Activated T-cell treated with anti-CD3 and anti-CD28 coated beads, Interleukin-2, amount 50 U/mL, for 4 hours (primary cell): Measurements from ENCODE around the gene SERPINI1. TPM values are rescaled to one million over a fixed set of nuclear protein-coding genes. Genes with fewer than 3 reads are reported as not detected.

Source experiments
- ATAC-seq, 2 donors: fragments of 200-7000 bp; cut with Tn5 transposase; one replicate each; pipeline ENCODE4 v1.10.0; 2021
- DNase-seq: peaks from one replicate; pipeline ENCODE4 v3.0.0-alpha.2; 2020
- H3K27me3 Mint-ChIP-seq: one replicate; pipeline ENCODE4 v1.8.0; 2021; ENCODE audit warnings: low read depth, mixed read lengths
- H3K36me3 Mint-ChIP-seq: one replicate; pipeline ENCODE4 v1.8.0; 2022; ENCODE audit warnings: mixed read lengths; ENCODE audit not compliant: insufficient read depth
- H3K4me1 Mint-ChIP-seq: one replicate; pipeline ENCODE4 v1.8.0; 2021; ENCODE audit warnings: low read depth, mixed read lengths
- H3K4me3 Mint-ChIP-seq: one replicate; pipeline ENCODE4 v1.8.0; 2021; ENCODE audit warnings: mild to moderate bottlenecking, moderate library complexity, mixed read lengths
- H3K9me3 Mint-ChIP-seq: one replicate; pipeline ENCODE4 v1.8.0; 2021; ENCODE audit warnings: mixed read lengths
- total RNA-seq, 3 donors: library from RNA; stranded (reverse); gene quantifications; one replicate each; pipeline ENCODE4 v1.2.1, GENCODE V29; 2021

The SERPINI1 gene
- total RNA-seq, 3 donors from 2014 or later: 0.63 to 1.4 (median 0.94) TPM

DNA sequence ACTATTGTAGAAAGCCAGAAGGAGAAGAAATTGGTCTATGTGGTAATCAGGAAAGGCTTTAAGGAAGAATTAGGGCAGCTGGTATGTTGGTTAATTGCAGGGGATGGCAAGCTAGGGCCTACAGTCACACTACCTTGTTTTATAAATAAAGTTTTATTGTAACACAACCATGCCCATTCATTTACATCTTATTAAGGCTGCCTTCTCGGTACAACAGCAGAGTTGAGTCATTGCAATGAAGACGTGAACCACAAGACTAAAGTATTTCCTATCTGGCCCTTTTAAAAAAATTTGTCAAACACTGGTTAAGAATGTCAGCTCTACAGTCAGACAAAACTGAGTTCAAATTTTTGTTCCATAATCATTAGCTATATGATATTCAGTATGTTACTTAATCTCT, 8.3 kb downstream of the SERPINI1 start:
- peaks cover 3% of the 10 kb centered on the region for H3K4me1 Mint-ChIP-seq
- peaks cover 1% of the 10 kb centered on the region for H3K36me3 Mint-ChIP-seq
- no peaks in the 10 kb centered on the region for H3K27me3 Mint-ChIP-seq
- no peaks in the 10 kb centered on the region for H3K9me3 Mint-ChIP-seq
- ATAC-seq (no peak), DNase-seq (no peak)
- no peak overlapping the region for H3K4me3 Mint-ChIP-seq

DNA sequence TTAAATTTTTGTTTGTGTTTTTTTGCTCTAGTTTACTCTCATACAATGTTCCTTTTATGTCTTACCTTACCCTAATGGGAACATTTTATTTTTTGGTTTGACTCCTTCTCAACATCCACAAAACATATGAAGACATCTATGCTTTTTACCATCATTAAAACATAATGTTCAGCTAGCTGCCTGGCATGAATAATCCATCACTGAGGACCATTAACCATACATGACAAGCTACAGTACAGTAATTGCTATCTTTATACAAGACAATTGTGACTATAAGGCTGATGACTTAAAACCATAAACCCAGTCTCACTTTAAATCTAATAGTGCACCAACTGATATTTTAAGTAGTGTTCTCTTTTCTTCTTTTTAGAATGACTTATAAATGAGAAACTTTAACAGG, 13.7 kb downstream of the SERPINI1 start:
- no peak for DNase-seq
- no peaks in the 10 kb centered on the region for H3K9me3 Mint-ChIP-seq
- H3K4me1 Mint-ChIP-seq: peaks cover 12% of the 10 kb centered on the region
- H3K4me3 Mint-ChIP-seq: no peak overlapping the region
- no peaks in the 10 kb centered on the region for H3K27me3 Mint-ChIP-seq
- no peak for ATAC-seq
- H3K36me3 Mint-ChIP-seq: peaks cover 3% of the 10 kb centered on the region

DNA sequence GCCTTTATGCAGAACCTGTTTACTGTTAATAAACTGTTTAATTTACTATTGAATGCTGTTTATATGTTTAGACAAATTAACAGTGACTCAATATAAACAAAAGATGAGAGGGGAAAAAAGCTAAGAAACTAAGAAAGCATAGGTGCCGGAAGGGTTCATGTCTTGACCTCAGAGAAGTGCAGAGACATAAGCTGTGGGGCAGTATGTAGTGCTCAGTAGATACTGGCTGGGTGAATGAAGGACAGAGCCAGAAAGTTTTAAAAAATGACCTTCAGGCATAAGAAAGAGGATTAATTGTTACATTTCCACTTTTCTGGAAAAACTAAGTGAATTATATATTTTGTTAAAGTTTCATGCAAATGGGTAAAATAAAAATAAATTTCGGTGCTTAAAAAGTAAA, 14.2 kb downstream of the SERPINI1 start:
- ATAC-seq (no peak), DNase-seq (no peak)
- Mint-ChIP-seq H3K4me1 (peaks cover 12% of the 10 kb centered on the region), H3K36me3 (peaks cover 3% of the 10 kb centered on the region), H3K4me3 (no peak overlapping the region), H3K27me3 (no peaks in the 10 kb centered on the region), H3K9me3 (no peaks in the 10 kb centered on the region)

DNA sequence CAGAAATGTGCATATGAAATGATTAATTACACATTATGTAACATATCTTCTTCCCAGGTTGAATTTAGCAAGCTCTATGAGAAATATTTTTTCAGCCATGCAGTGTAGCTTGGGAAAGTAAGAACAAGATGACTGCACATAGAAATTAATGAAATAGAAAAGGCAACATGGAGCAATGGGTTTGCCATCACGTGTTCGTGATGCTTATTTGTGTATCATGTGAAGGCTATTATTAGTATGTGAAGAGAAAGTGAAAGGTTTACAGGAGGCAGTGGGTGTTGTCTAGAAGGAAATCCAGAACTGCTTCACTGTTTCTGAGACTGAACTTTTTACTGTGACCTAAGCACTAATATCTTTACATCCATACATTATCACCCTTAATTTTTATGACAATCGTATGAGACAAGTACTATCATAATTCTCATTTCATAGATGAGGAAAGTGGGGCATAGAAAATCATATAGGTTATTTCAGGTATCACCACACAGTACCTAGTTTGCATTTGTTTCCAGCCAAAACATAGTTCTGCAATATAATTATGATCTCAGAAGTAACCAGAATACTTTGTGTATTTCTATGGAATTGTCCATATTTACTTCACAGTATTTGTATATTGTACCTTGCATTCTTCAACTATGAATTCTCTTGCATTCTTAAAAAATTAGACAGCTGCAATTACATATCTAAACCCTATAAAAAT, 14.9 kb downstream of the SERPINI1 start:
- H3K27me3 Mint-ChIP-seq: no peaks in the 10 kb centered on the region
- no peaks in the 10 kb centered on the region for H3K9me3 Mint-ChIP-seq
- no peak overlapping the region for H3K4me3 Mint-ChIP-seq
- H3K4me1 Mint-ChIP-seq: peaks cover 12% of the 10 kb centered on the region
- ATAC-seq: peak; percentile 62 to 73
- H3K36me3 Mint-ChIP-seq: peaks cover 3% of the 10 kb centered on the region
- DNase-seq: no peak

DNA sequence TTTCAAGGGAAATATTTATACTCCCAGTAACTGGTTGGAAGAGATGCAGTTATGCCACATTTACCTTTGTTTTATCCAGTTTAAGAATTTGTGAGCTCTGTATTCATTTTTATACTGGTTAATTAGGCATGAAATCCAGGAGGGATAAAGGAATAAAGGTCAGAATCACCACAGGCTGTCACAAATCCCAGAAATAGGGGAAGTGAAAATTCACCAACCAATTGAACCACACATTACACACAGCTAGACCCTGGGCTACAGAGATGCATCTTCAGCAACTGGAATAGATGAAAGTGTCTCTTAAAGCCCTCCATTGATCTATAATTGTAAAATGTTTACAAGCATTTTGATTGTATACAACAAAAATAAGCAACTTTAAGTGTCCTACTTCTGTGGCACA, 18.5 kb downstream of the SERPINI1 start:
- H3K4me3 Mint-ChIP-seq: no peak overlapping the region
- peaks cover 3% of the 10 kb centered on the region for H3K36me3 Mint-ChIP-seq
- H3K9me3 Mint-ChIP-seq: no peaks in the 10 kb centered on the region
- H3K4me1 Mint-ChIP-seq: peaks cover 11% of the 10 kb centered on the region
- no peak for DNase-seq
- no peaks in the 10 kb centered on the region for H3K27me3 Mint-ChIP-seq
- ATAC-seq: no peak

DNA sequence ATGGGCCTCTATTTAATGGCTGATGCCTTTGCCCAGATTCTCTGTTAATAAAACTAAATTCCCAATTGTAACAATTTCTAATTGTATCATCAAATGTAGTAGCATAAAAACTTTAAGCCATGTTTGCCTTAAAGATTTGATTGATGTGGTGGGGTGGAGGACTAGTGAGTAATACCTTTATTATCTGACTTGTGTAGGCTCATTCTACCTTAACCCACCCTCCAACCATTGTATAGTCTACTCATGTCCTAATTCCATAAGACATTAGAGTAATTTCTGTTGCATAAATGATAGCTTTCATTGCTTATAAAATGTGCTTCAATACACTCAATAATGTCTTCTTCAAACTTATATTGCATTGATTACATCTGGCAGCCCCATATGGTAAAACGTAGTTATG, 25.8 kb downstream of the SERPINI1 start:
- no peaks in the 10 kb centered on the region for H3K36me3 Mint-ChIP-seq
- DNase-seq (no peak), ATAC-seq (no peak)
- H3K4me3 Mint-ChIP-seq: no peak overlapping the region
- H3K4me1 Mint-ChIP-seq: peaks cover 5% of the 10 kb centered on the region
- H3K9me3 Mint-ChIP-seq: peaks cover 3% of the 10 kb centered on the region
- no peaks in the 10 kb centered on the region for H3K27me3 Mint-ChIP-seq

DNA sequence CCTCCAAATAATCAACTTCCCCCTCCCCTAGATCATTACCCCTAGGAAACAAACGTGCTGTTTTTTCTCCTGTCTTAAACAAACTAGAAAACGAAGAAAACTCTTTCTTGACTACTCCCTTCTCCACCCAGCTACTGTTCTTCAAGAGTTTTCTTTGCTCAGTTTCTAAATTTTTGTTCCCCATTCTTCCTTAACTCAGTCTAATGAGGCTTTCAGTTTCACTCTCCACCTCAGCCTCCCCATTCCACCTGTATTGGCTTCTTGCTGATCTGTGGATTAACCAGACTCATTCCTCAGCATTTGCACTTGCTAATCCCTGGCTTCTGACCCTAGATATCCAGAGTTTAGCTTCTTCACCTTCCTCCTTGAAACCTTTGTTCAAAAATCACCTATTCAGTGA, 26.8 kb downstream of the SERPINI1 start:
- no peak for ATAC-seq
- H3K27me3 Mint-ChIP-seq: no peaks in the 10 kb centered on the region
- peaks cover 5% of the 10 kb centered on the region for H3K4me1 Mint-ChIP-seq
- no peak overlapping the region for H3K4me3 Mint-ChIP-seq
- H3K36me3 Mint-ChIP-seq: no peaks in the 10 kb centered on the region
- peaks cover 3% of the 10 kb centered on the region for H3K9me3 Mint-ChIP-seq
- no peak for DNase-seq

DNA sequence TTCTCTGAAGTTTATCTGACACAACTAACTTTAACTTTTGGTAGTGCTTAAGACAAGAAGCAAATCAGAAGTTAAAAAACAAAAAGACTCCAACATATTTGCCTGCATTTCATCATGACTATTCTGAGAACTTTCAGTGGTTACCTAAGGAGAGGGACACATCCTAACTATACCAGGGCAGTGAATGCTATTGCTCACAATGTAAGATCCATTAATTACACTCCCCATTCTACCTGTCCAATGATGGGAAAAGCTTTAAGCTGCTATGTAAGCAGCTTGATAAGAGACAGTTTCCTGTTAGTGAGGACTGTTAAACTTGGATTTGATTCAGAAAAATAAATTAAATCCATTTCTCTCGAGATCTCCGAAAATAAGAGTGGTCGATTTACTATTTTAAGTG, 37.5 kb downstream of the SERPINI1 start:
- peaks cover 8% of the 10 kb centered on the region for H3K4me1 Mint-ChIP-seq
- ATAC-seq (no peak), DNase-seq (no peak)
- H3K9me3 Mint-ChIP-seq: peaks cover 2% of the 10 kb centered on the region
- H3K27me3 Mint-ChIP-seq: no peaks in the 10 kb centered on the region
- no peak overlapping the region for H3K4me3 Mint-ChIP-seq
- no peaks in the 10 kb centered on the region for H3K36me3 Mint-ChIP-seq

DNA sequence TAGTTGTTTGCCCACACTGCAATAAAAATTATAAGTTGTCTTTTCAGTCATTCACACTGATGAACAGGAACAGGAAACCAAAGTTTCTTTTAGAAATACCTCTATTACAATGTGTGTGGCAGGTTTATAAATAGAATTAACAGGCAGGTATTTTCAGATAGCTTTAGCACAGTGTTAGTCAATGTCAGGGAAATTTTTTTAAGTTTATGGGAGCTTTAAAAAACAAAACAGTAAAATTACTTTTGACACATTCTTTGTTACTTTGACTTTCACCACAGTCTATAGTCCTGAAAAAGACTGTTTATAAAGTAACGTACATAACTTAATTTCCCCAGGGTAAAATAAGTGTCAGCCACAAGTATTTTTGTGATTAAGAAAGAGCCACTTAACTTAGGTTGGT, 38.1 kb downstream of the SERPINI1 start:
- H3K9me3 Mint-ChIP-seq: peaks cover 8% of the 10 kb centered on the region
- no peak for ATAC-seq
- DNase-seq: no peak
- H3K36me3 Mint-ChIP-seq: no peaks in the 10 kb centered on the region
- no peaks in the 10 kb centered on the region for H3K27me3 Mint-ChIP-seq
- peaks cover 8% of the 10 kb centered on the region for H3K4me1 Mint-ChIP-seq
- H3K4me3 Mint-ChIP-seq: no peak overlapping the region

DNA sequence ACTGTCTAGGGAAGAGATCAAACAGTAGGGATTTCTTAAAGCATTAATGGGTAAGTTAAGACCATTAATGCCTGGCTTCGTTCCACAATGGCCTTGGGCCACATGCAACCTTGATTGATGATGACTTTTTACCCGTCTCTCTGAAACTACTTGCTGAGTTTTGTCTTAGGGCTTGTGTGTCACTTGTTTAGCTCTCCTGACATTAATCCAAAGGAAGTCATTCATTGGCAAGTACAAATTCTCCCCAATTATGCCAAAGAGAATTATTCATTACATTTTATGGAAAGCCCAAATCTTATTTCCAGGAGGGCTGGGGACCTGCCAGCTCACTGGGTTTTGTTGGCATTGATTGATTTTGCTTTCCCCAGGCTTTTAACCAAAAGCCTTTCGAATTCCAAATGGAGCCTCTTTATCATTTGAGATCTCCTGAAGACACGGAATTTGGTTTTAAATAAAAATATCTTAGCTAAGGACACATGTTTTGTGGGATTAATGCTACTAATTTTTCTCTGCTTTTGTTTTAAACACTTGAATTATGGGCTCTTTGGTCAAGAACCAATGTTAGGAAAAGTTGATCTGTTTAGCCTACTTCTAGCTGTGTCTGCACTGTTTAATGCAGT, 40.7 kb downstream of the SERPINI1 start:
- H3K9me3 Mint-ChIP-seq: peaks cover 9% of the 10 kb centered on the region
- no peak for ATAC-seq

DNA sequence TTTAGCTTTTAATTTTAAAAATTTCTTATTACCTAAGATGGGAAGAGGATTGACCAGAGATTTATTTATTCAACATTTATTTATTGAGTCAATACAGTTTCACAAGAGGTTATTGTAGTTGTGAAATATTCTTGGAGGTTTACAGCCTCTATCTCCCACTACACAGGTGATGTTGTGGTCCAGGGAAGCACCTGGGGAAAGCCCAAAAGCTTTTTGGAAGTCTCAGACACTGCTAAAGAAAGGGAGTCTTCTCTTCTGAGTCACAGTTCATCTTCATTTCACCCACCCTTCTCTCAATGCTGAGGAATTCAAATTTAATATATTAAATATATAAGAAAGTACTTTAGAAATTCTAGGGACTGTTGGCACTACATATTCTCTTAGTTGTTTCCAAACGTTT, 41.8 kb downstream of the SERPINI1 start:
- H3K36me3 Mint-ChIP-seq: no peaks in the 10 kb centered on the region
- no peaks in the 10 kb centered on the region for H3K27me3 Mint-ChIP-seq
- ATAC-seq (no peak), DNase-seq (no peak)
- H3K4me1 Mint-ChIP-seq: peaks cover 8% of the 10 kb centered on the region
- H3K9me3 Mint-ChIP-seq: peaks cover 9% of the 10 kb centered on the region
- no peak overlapping the region for H3K4me3 Mint-ChIP-seq

More for the DNA sequence above, 40.7 kb downstream of the SERPINI1 start:
- no peaks in the 10 kb centered on the region for H3K36me3 Mint-ChIP-seq
- H3K27me3 Mint-ChIP-seq: no peaks in the 10 kb centered on the region
- no peak for DNase-seq
- peaks cover 8% of the 10 kb centered on the region for H3K4me1 Mint-ChIP-seq
- H3K4me3 Mint-ChIP-seq: no peak overlapping the region

DNA sequence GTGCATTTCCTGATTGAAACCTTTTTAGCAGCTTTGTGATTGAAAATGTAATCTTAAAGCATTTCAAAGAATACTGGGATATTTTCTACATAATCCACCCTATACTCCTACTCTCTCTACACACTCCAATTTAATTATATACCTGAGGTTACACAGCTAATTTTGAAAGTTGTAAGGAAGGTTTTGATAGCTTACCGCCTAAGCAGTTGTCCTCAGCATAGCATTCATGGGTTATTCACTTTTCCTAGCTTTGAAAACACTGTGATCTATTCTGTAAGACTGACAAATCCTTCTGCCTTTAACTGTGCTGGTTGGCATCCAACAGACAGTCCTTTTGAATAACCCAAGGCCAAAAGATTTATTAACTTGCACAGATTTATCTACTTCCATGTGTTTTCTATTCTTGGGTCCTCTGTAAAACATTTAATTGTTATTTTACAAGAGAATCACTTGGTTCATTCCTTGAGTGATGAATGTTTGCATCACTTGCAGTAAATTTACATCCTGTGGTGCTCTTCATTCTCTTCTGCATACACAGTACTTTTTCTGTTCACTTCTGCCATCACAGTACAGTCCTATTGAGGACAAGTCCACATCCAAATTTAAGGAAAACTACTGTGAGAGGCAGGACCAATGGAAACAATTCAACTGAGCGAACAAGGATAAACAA, 44.8 kb downstream of the SERPINI1 start:
- Mint-ChIP-seq H3K27me3 (no peaks in the 10 kb centered on the region), H3K9me3 (peaks cover 9% of the 10 kb centered on the region), H3K4me3 (no peak overlapping the region), H3K4me1 (no peaks in the 10 kb centered on the region), H3K36me3 (no peaks in the 10 kb centered on the region)
- no peak for DNase-seq
- ATAC-seq: no peak

DNA sequence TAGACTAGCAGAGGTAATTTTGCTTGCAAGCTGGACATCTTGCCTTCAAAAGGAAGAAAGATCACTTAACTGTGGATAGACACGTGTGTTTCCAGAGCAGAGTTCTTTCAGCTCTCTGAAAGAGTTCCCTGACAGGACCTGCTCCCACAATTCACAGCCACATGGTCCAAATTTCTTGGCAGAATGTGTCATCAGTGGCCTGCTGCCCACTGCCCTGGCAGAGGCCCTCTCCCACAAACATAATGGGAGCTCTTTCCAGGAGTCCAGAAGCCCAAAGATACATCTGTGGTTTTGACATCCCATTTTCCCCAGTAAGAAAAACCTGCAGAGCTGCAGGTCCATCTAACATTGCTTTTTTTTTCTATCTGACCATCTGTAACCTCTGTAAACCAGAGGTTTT, 48.3 kb downstream of the SERPINI1 start:
- no peaks in the 10 kb centered on the region for H3K27me3 Mint-ChIP-seq
- no peak for ATAC-seq
- H3K4me3 Mint-ChIP-seq: no peak overlapping the region
- H3K4me1 Mint-ChIP-seq: no peaks in the 10 kb centered on the region
- no peak for DNase-seq
- no peaks in the 10 kb centered on the region for H3K36me3 Mint-ChIP-seq
- no peaks in the 10 kb centered on the region for H3K9me3 Mint-ChIP-seq

DNA sequence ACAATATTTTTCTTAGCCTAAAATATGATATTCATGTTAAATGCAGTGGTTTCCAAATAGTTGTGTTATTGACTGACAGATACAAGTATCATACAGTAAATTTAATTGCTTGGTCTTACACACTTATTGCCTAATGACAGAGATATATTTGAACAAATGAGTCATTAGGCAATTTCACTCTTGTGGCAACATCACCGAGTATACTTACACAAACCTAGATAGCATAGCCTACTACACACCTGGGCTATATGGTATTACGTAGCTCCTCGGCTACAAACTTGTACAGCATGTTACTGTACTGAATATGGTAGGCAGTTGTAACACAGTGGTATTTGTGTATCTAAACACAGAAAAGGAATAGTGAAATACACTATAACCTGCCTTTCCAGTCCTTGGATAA, 50.3 kb downstream of the SERPINI1 start:
- no peak for DNase-seq
- H3K36me3 Mint-ChIP-seq: no peaks in the 10 kb centered on the region
- no peak for ATAC-seq
- no peak overlapping the region for H3K4me3 Mint-ChIP-seq
- H3K4me1 Mint-ChIP-seq: no peaks in the 10 kb centered on the region
- no peaks in the 10 kb centered on the region for H3K27me3 Mint-ChIP-seq
- no peaks in the 10 kb centered on the region for H3K9me3 Mint-ChIP-seq

DNA sequence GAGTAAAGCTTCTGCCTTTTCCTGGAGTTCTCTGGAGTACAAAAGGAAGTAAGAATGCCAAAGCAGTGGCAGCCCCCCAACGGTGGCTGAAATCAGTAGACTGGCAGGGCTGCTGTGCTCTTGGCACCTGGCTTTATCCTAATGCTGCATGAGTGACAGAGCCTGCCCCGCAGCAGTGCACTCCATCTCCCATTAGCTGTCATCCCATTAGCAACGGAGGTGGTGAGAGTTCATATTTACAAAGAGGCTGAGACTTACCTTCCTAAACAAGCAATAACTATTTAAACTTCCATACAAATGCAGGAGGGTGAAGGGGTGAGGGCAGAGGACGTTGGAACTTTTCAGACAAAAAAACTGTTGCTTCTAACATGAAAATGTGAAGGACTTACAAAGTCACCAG, 51.9 kb downstream of the SERPINI1 start:
- no peaks in the 10 kb centered on the region for H3K9me3 Mint-ChIP-seq
- no peaks in the 10 kb centered on the region for H3K36me3 Mint-ChIP-seq
- H3K27me3 Mint-ChIP-seq: no peaks in the 10 kb centered on the region
- no peaks in the 10 kb centered on the region for H3K4me1 Mint-ChIP-seq
- ATAC-seq: no peak
- no peak overlapping the region for H3K4me3 Mint-ChIP-seq
- DNase-seq: no peak
